H4 (cell line): ENCODE results near the gene ADAMTSL2. TPM values are rescaled to one million over a fixed set of nuclear protein-coding genes. Genes with fewer than 3 reads are reported as not detected.

Experiments used
- DNase-seq: peaks from one replicate; pipeline ENCODE4 v3.0.0-alpha.2; 2015; ENCODE audit warnings: low spot score
- total RNA-seq: library from RNA; depleted of rRNA; stranded (reverse); fragments of >200 nt; shearing (Covaris generic); gene quantifications from 2 replicates; pipeline ENCODE4 v1.2.3, GENCODE V29; 2014

ADAMTSL2 gene
- total RNA-seq, 1 experiment from 2014 or later: not detected

- DNase-seq: no peak
These were observed 647 bp upstream of the ADAMTSL2 start for GRCh38 chr9:133533857-133534256.

- no peak for DNase-seq
These were observed 888 bp downstream of the ADAMTSL2 start for GRCh38 chr9:133535306-133535877.

GRCh38 chr9:133536080-133536479 lies 1.6 kb downstream of the ADAMTSL2 start:
- no peak for DNase-seq

- DNase-seq: no peak
These were observed 2.0 kb downstream of the ADAMTSL2 start for GRCh38 chr9:133536536-133536935.

GRCh38 chr9:133537257-133537656 lies 2.8 kb downstream of the ADAMTSL2 start:
- no peak for DNase-seq

- no peak for DNase-seq
These were observed 3.7 kb downstream of the ADAMTSL2 start for GRCh38 chr9:133538176-133538575.

GRCh38 chr9:133538851-133539833 lies 4.6 kb downstream of the ADAMTSL2 start:
- DNase-seq: no peak

DNA sequence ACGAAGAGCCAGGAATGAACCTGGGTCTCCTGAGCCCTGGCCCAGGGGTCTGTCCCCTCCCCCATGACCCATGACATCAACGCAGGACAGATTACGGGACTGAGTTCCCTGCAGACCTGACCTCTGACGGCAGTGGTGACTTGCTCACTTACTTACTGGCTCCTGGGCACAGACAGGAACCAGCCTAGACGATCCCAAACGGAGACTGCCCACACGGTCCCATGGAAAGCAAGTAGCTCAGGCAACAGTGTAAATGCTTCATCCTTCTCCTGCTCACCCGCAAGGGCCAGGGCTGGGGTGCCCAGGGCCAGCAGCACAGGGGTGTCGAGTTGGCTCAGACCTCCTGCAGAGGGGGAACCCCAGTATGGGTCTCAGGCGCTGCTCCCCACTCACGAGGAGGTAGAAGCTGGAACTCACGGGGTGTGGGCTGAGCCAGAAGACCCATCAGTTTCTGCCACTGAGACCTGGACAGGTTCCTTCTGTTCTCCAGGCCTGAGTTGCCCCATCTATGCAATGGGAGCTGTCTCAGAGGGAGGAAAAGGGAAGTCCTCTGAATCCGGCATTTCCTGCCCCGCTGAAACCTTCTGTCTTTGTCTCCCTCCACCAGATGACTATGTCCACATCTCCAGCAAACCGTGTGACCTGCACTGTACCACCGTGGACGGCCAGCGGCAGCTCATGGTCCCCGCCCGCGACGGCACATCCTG lies 5.6 kb downstream of the ADAMTSL2 start:
- no peak for DNase-seq

- DNase-seq: no peak
These were observed 6.2 kb downstream of the ADAMTSL2 start for GRCh38 chr9:133540698-133541025.

DNA sequence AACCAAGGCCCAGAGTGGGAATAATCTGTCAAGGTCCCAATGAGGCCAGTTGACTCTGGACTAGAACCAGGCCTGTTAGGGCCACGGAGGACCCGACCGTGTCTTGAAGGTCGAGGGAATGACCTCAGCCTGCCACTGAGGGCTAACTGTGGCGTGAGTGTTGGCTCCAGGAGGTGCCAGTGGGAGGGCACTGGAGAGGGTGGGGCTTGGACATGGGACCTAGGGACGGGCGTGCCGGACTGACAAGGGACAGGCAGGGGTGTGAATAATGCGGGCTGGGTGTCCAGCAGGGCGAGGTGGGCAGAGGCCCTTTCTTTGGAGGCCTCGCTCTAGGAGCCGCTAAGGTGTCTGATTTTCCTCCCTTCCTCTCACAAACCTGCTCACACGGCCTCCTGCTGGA lies 7.5 kb downstream of the ADAMTSL2 start:
- DNase-seq: no peak

DNA sequence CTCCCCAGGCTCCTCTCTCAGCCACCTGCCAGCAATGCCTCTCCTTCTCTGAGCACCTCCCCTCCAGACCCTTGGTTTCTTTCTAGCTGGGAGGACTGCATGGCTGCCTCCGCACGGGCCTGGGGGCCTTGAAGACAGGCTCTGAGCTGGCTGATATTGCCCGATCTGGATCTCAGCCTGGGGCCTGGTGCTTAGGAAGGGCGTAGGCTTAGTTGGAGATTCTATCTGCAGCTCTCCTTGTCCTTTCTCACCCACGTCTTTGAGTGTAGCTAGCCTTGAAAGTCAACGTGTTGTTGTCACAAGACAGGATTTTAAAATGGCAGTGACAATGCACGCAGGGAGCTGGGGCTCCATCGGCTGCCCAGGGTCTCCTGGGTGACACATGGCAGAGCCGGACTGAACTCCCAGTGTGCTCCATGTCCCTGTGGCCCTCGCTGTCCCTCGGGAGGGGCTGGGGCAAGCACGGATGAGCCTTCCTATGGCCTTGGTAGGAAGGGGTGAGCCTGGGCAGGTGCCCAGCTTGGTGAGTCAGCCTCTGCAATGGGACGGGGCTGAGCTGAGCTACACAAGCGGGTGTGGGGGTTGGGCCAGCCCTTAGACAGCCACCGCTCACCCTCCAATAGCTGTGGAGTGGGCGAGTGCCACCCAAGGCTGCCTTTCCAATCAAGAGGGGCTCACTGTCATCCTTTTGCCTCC lies 9.4 kb downstream of the ADAMTSL2 start:
- DNase-seq: no peak

DNA sequence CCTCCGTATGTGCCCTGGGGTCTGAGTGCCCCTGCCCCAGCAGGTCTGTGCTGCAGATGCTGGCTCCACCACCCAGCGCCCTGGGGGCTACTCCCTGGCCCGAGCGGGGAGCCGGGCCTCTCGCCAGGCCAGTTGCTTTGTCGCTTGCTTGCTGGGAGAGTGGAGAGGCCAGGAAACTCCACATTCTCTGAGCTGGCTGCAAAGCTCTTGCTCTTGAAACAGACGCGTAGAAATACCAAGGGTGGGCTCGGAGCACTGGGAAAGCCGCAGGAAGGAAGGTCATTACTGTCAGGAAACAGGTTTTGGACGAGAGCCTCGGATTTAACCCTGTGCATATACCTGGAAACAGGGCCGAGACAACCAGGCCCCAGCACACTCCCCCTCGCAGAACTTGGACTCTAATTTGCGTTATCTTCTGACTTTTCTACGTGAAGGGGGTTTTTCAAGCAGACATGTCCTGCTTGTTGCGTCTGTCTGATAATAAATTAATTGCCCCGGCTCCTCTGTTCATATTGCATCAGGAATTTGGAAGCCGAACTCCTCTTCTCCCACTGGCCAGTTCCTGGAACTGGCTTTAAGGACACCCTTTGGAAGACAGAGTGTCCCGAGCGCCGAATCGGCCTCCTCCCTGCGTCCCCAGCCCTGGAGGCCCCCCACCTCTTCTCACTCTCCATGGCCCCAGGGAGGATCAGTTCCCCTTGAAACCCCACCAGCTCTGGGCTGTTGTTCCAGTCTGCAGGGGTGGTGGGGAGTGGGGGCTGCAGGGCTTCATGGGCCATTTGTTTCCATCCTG lies 11.2 kb downstream of the ADAMTSL2 start:
- no peak for DNase-seq

GRCh38 chr9:133546287-133546680 lies 11.8 kb downstream of the ADAMTSL2 start:
- DNase-seq: no peak

GRCh38 chr9:133547116-133547515 lies 12.6 kb downstream of the ADAMTSL2 start:
- DNase-seq: no peak

- no peak for DNase-seq
These were observed 16.9 kb downstream of the ADAMTSL2 start for GRCh38 chr9:133551446-133551845.

DNA sequence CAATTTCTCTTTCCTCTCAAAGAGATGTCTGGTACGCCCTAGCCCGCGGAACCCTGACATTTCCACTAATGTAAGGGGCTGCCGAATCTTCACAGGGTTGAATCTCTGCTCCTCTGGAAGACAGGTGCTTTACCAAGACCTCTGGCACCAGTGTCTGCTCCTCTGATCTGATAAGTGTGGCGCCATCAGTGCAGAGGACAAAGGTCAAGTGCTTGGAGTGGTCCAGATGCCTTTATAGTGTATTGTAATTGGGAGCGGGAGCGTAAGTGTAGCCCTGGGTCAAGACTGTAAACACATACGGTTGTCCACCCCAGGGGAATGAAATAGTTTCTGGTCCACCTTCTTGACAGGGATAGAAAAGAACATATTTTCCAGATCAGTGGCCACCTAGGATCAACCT lies 17.7 kb downstream of the ADAMTSL2 start:
- DNase-seq: no peak

DNA sequence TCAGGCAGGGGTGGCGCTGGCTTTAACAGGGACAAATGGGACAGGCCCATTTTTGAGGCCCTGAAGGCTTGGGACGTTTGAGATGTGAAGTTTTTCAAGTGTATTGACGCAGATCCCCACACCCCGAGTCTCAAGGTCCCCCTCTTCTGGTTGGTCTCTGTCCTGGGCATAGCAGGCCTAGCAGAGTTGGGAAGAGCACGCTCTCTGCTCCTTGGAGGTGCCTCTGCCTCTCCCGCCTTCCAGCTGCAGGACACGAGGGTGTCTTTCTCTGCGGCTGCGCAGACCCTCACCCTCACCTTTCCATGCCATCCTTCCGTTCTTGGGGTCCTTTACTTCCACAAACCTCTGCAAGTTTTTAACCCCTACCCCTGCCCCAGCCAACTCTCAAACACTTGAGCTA lies 18.6 kb downstream of the ADAMTSL2 start:
- no peak for DNase-seq

DNA sequence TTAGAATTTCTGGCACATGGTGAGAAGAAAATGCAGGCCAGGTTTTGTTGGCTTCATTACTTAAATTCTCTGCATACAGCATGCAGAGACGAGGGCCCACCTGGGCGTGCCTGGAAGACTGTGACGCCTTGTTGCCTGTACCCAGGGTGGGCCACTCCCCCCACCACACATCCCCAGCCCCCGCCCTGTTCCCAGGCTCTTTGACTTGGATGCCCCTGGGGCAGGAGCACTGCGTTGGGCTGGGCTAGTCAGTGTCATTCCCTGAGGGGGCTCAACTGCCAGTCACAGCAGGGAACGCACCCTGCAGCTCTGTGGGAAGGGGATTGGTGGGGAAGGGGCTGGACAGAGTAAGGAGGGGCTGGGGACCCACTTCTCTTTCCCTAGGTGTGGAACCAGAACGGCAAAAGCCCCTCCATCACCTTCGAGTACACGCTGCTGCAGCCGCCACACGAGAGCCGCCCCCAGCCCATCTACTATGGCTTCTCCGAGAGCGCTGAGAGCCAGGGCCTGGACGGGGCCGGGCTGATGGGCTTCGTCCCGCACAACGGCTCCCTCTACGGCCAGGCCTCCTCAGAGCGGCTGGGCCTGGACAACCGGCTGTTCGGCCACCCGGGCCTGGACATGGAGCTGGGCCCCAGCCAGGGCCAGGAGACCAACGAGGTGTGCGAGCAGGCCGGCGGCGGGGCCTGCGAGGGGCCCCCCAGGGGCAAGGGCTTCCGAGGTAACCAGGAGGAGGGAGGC lies 19.6 kb downstream of the ADAMTSL2 start:
- no peak for DNase-seq

DNA sequence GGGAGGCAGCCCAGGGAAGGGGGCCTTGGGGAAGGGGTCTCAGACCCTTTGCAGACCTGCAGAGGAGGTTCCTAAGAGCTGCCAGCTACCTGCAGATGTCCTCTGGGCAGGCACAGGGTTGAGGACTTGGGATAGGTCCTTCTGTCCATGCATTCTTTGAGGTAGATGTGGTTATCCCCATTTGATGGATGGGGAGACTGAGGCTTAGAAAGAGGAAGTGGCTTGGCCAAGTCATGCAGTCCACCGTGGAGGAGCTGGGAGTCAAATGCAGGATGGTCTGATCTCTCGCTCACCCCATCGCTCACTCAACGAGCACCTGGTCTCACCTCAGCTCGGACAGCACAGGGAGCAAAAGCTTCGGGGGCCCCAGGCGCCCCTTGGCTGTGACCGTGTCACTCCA lies 20.2 kb downstream of the ADAMTSL2 start:
- no peak for DNase-seq

DNA sequence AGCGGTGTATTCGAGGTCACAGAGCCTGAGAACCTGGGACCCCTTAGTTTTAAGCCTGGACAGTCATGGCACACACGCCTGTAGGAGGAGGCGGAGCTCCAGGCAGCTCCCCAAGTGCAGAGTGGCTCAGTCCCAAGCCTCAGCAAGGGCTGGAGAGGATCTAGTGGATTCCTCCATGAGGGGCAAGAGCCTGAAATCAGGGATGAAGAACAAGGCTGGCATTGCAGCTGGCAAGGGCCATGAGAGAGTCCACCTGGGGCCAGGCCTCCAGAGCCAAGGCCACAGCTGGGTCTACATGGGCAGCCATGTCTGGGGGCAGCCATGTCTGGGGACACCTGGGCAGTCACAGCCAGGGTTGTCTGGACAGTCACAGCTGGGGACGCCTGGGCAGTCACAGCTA lies 21.9 kb downstream of the ADAMTSL2 start:
- no peak for DNase-seq

DNA sequence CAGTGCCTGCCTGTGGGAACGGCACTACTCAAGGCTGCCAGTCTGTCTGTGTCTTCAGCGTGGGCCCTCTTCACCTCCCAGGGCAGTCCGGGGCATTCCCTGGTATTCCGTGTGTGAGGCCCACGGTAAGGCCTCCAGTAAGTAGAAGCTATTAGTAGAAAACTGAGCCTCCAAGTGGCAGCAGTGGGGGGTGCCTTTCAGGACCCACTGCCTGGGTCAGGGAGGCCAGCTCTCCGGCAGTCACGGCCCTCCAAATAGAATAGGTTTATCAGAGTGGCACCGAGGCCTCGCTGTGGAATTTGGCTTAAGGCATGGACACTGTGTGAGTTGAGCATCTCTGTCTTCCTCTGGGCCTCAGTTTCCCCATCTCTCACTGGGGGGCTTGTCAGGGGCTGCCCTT lies 23.1 kb downstream of the ADAMTSL2 start:
- DNase-seq: no peak
